IMR-90 (cell line): ENCODE results near the gene RIMS1. TPM values are rescaled to one million over a fixed set of nuclear protein-coding genes. Genes with fewer than 3 reads are reported as not detected.

Experiments used
- ATAC-seq: fragments of 200-7000 bp; cut with Tn5 transposase; 2 replicates; pipeline ENCODE4 v1.9.1; 2020; ENCODE audit warnings: low read depth, mild to moderate bottlenecking, moderate library complexity
- BruUV-seq: library from RNA; stranded (reverse); fragments of 400-500 nt; replicated peaks from 2 replicates; lab custom pipeline; 2021; lab: Mats Ljungman, UMichigan
- CTCF ChIA-PET: fragments of 300-600 bp; formaldehyde crosslinking; extraction: SDS; loops from one replicate; lab custom pipeline; 2021; ENCODE audit warnings: antibody characterized with exemption; lab: Yijun Ruan, JAX
- POLR2A ChIA-PET: fragments of 300-600 bp; sonication (Branson Sonifier 250); formaldehyde crosslinking; loops from one replicate; lab custom pipeline; 2022; ENCODE audit warnings: antibody characterized with exemption; ENCODE audit not compliant: unreplicated experiment; lab: Charles Lee
- DNase-seq: peaks from one replicate; pipeline ENCODE4 v3.0.0; 2013
- H2AFZ ChIP-seq: replicated peaks from 2 replicates; pipeline ENCODE3; 2013; ENCODE audit warnings: low read length, mild to moderate bottlenecking; ENCODE audit not compliant: poor library complexity
- H2AK5ac ChIP-seq: 2 replicates; pipeline ENCODE4 v1.6.1; 2013; ENCODE audit warnings: low read depth, low read length, inconsistent platforms
- H2AK9ac ChIP-seq: replicated peaks from 2 replicates; pipeline ENCODE3; 2013; ENCODE audit warnings: mild to moderate bottlenecking, low read depth, low read length, moderate library complexity; ENCODE audit not compliant: poor library complexity
- H2BK120ac ChIP-seq: 2 replicates; pipeline ENCODE4 v1.6.1; 2013; ENCODE audit warnings: low read depth, low read length, inconsistent platforms
- H2BK15ac ChIP-seq: 3 replicates; pipeline ENCODE4 v1.6.1; 2013; ENCODE audit warnings: low read depth, low read length, inconsistent platforms
- H2BK20ac ChIP-seq: 2 replicates; pipeline ENCODE4 v1.6.1; 2013; ENCODE audit warnings: low read depth, mild to moderate bottlenecking, inconsistent platforms, low read length, moderate library complexity
- H2BK5ac ChIP-seq: 2 replicates; pipeline ENCODE4 v1.6.1; 2013; ENCODE audit warnings: mild to moderate bottlenecking, low read depth, low read length, inconsistent platforms; ENCODE audit not compliant: poor library complexity, severe bottlenecking
- H3K14ac ChIP-seq: replicated peaks from 2 replicates; pipeline ENCODE4 v1.6.1; 2013; ENCODE audit warnings: low read depth, low read length, inconsistent platforms
- H3K18ac ChIP-seq: 2 replicates; pipeline ENCODE4 v1.6.1; 2013; ENCODE audit warnings: low read depth, low read length, control low read depth
- H3K23ac ChIP-seq: 2 replicates; pipeline ENCODE4 v1.6.1; 2013; ENCODE audit warnings: low read depth, low read length, inconsistent platforms
- H3K27ac ChIP-seq: 2 replicates; pipeline ENCODE4 v1.5.1; 2013; ENCODE audit warnings: mild to moderate bottlenecking, control low read depth, low read length; ENCODE audit not compliant: insufficient read depth
- H3K27me3 ChIP-seq: 2 replicates; pipeline ENCODE4 v1.6.1; 2013; ENCODE audit warnings: low read length; ENCODE audit not compliant: control insufficient read depth, insufficient read depth
- H3K36me3 ChIP-seq: 2 replicates; pipeline ENCODE4 v1.6.1; 2013; ENCODE audit warnings: low read length, mixed read lengths; ENCODE audit not compliant: control insufficient read depth, insufficient read depth
- H3K4ac ChIP-seq: 2 replicates; pipeline ENCODE4 v1.6.1; 2013; ENCODE audit warnings: low read depth, low read length, inconsistent platforms
- H3K4me1 ChIP-seq: 2 replicates; pipeline ENCODE4 v1.6.1; 2013; ENCODE audit warnings: low read length, mixed read lengths; ENCODE audit not compliant: control insufficient read depth, insufficient read depth
- H3K4me2 ChIP-seq: 2 replicates; pipeline ENCODE4 v1.6.1; 2013; ENCODE audit warnings: low read depth, mild to moderate bottlenecking, control low read depth, low read length, moderate library complexity
- H3K4me3 ChIP-seq: 2 replicates; pipeline ENCODE4 v1.5.1; 2013; ENCODE audit warnings: low read depth, mild to moderate bottlenecking, control low read depth, low read length, moderate library complexity; ENCODE audit not compliant: insufficient read depth
- H3K56ac ChIP-seq: 2 replicates; pipeline ENCODE4 v1.6.1; 2013; ENCODE audit warnings: low read length, inconsistent platforms; ENCODE audit not compliant: insufficient read depth; ENCODE audit errors: extremely low read depth
- H3K79me1 ChIP-seq, 2 experiments: 2 replicates each; pipeline ENCODE4 v1.6.1; 2013; ENCODE audit warnings: low read length in 2 of 2, inconsistent platforms in 1 of 2, low read depth in 1 of 2
- H3K9ac ChIP-seq: 2 replicates; pipeline ENCODE4 v1.6.1; 2013; ENCODE audit warnings: low read depth, low read length, control low read depth
- H3K9me1 ChIP-seq: 2 replicates; pipeline ENCODE4 v1.6.1; 2013; ENCODE audit warnings: low read length, inconsistent platforms; ENCODE audit not compliant: insufficient read depth
- H3K9me3 ChIP-seq: 2 replicates; pipeline ENCODE4 v1.6.1; 2013; ENCODE audit warnings: low read length; ENCODE audit not compliant: control insufficient read depth, insufficient read depth
- H4K20me1 ChIP-seq: 2 replicates; pipeline ENCODE4 v1.6.1; 2013; ENCODE audit warnings: low read length, inconsistent platforms; ENCODE audit not compliant: insufficient read depth
- H4K5ac ChIP-seq: 2 replicates; pipeline ENCODE4 v1.6.1; 2013; ENCODE audit warnings: mild to moderate bottlenecking, low read depth, low read length, control low read depth
- H4K8ac ChIP-seq, 2 experiments: 2 replicates each; pipeline ENCODE4 v1.6.1; 2013; ENCODE audit warnings: low read depth in 2 of 2, low read length in 2 of 2, control low read depth in 1 of 2, inconsistent platforms in 1 of 2
- H4K91ac ChIP-seq: 2 replicates; pipeline ENCODE4 v1.6.1; 2013; ENCODE audit warnings: low read depth, low read length, inconsistent platforms; ENCODE audit not compliant: insufficient read depth
- CHD1 ChIP-seq: IDR thresholded peaks from 2 replicates; pipeline ENCODE4 v1.6.1; 2012; ENCODE audit warnings: low read depth, low read length, improper control_type of control experiment
- CTCF ChIP-seq: conservative IDR thresholded peaks from 2 replicates; pipeline ENCODE4 v1.5.1; 2012; ENCODE audit warnings: mild to moderate bottlenecking, low read depth, low read length, improper control_type of control experiment
- MAFK ChIP-seq: IDR thresholded peaks from 2 replicates; pipeline ENCODE4 v1.6.1; 2012; ENCODE audit warnings: low read depth, low read length, improper control_type of control experiment
- NFE2L2 ChIP-seq: fragments of 150-350 bp; IDR thresholded peaks from 2 replicates; pipeline ENCODE4 v1.6.1; 2016; ENCODE audit warnings: low read depth, mild to moderate bottlenecking, low read length
- POLR2A ChIP-seq: IDR thresholded peaks from 2 replicates; pipeline ENCODE4 v1.6.1; 2012; ENCODE audit warnings: mild to moderate bottlenecking, low read depth, low read length
- RAD21 ChIP-seq: IDR thresholded peaks from 2 replicates; pipeline ENCODE4 v1.6.1; 2012; ENCODE audit warnings: low read length, improper control_type of control experiment
- RCOR1 ChIP-seq: IDR thresholded peaks from 2 replicates; pipeline ENCODE4 v1.6.1; 2012; ENCODE audit warnings: mild to moderate bottlenecking, low read length, improper control_type of control experiment; ENCODE audit not compliant: insufficient replicate concordance
- RFX5 ChIP-seq: IDR thresholded peaks from 2 replicates; pipeline ENCODE4 v1.8.0; 2012; ENCODE audit warnings: low read depth, mild to moderate bottlenecking, low read length, moderate library complexity
- SMC3 ChIP-seq: fragments of 150-350 bp; IDR thresholded peaks from 2 replicates; pipeline ENCODE4 v1.6.1; 2016; ENCODE audit warnings: low read depth, mild to moderate bottlenecking, antibody characterized with exemption, low read length, moderate library complexity
- WGBS, 2 experiments: methylation state at CpG; one replicate each; pipeline versions ENCODE4 v1.1.5 to v1.1.7; 2013; ENCODE audit warnings: missing lambda C conversion rate in 2 of 2; ENCODE audit not compliant: insufficient read length in 1 of 2; ENCODE audit errors: extremely low coverage in 2 of 2; 5-methylcytosine and 5-hydroxymethylcytosine counted together
- dilution Hi-C: fragments of 300-500 bp; cut with HindIII; formaldehyde crosslinking; loops from one replicate; pipeline ENCODE4 v1.14.3; 2018; ENCODE audit warnings: low sequenced_read_pairs; ENCODE audit not compliant: unreplicated experiment
- in situ Hi-C: fragments of 300-500 bp; cut with MboI; formaldehyde crosslinking; loops from 3 replicates; pipeline ENCODE4 v1.14.3; 2019; ENCODE audit warnings: low sequenced_read_pairs, inconsistent platforms, mixed read lengths
- intact Hi-C: fragments of 100-400 bp; cut with micrococcal nuclease; formaldehyde crosslinking; loops from 2 replicates; pipeline ENCODE4 v1.10.0; 2022
- polyA plus RNA-seq, 3 experiments: library from polyadenylated mRNA; depleted of rRNA; stranded (reverse); fragments of >200 nt; gene quantifications; 2 replicates each; pipeline ENCODE4 v1.2.3, GENCODE V29; 2012; ENCODE audit warnings: low replicate concordance in 1 of 3
- total RNA-seq: library from RNA; depleted of rRNA; stranded (reverse); fragments of >200 nt; gene quantifications from 2 replicates; pipeline ENCODE4 v1.2.3, GENCODE V29; 2012
- TF ChIP-seq, protein P1 (sequence below): fragments of 150-350 bp; IDR thresholded peaks from 2 replicates; pipeline ENCODE4 v1.6.1; 2017; ENCODE audit warnings: mild to moderate bottlenecking, antibody characterized with exemption, low read length, low read depth

The RIMS1 gene
- total and polyA plus RNA-seq, 2 of the 4 experiments (the other 2 are of a cell fraction) = 0.44 to 3.8 TPM

DNA sequence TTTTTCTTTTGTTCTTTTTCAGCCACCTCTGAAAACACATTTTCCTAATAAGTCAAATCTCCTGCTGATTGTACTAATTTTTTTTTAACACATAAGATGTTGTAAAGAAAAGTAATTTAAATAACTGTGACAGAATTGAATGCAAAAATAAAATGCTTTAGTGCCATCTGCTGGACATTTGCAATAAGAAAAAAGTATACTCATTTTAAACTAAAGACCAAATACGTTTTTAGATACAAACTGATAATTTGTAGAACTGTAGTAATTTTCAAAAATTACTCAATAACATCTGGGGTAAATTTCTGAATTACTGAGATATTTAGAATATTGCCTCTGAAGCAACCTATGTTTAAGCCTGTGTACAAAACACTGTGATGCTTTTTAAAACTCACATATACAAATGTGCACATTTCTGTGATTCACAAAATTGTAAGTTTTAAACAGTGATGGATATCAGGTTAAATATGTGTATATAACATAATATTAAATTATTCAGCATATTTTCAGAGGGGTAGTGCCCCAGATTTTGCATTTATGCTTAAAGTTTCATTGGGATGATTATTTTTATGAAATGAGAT is 198.7 kb downstream of the RIMS1 start:
- Histone ChIP-seq H3K79me1 (no peaks in the 10 kb centered on the region), H3K14ac (no peak overlapping the region), H2BK120ac (no peak overlapping the region), H3K4me2 (no peak overlapping the region), H4K5ac (no peak overlapping the region), H3K23ac (no peak overlapping the region), H3K56ac (no peak overlapping the region), H2AK5ac (no peak overlapping the region), H2BK20ac (no peak overlapping the region), H4K20me1 (no peaks in the 10 kb centered on the region), H4K91ac (no peak overlapping the region), H3K27ac (no peak overlapping the region), H2AK9ac (no peak overlapping the region), H3K9ac (no peak overlapping the region), H3K4me1 (no peaks in the 10 kb centered on the region), H3K18ac (no peak overlapping the region), H3K9me3 (no peaks in the 10 kb centered on the region), H2BK5ac (no peak overlapping the region), H3K36me3 (no peaks in the 10 kb centered on the region), H3K27me3 (peaks cover 2% of the 10 kb centered on the region; the same call in 1 of the 2 replicates), H2BK15ac (no peak overlapping the region), H2AFZ (no peak overlapping the region), H4K8ac (no peak overlapping the region), H3K4me3 (no peak overlapping the region), H3K4ac (no peak overlapping the region), H3K9me1 (no peaks in the 10 kb centered on the region)
- intact Hi-C loops = loop anchor here (1.0 to 5.0 kb wide), 3 partner anchors 463 to 701 kb away; no protein-coding TSS in a partner anchor
- no CpG with 5 or more reads among the region's 1 CpG for WGBS, 2 experiments
- CTCF ChIA-PET = no interaction called here
- ATAC-seq (no peak), DNase-seq (peak; percentile 18)
- in situ Hi-C loops = loop anchor here (10.0 to 25.0 kb wide), 3 partner anchors 550 to 898 kb away; no protein-coding TSS in a partner anchor
- POLR2A ChIA-PET = no interaction called here
- no TSS peak for BruUV-seq
- no peak for TF ChIP-seq RFX5
- peak; percentile 57 for TF ChIP-seq CTCF
- no peak for TF ChIP-seq POLR2A
- TF ChIP-seq RCOR1 = no peak
- TF ChIP-seq RAD21 = peak; percentile 55
- peak; percentile 53 for TF ChIP-seq SMC3
- TF ChIP-seq, protein P1, sequence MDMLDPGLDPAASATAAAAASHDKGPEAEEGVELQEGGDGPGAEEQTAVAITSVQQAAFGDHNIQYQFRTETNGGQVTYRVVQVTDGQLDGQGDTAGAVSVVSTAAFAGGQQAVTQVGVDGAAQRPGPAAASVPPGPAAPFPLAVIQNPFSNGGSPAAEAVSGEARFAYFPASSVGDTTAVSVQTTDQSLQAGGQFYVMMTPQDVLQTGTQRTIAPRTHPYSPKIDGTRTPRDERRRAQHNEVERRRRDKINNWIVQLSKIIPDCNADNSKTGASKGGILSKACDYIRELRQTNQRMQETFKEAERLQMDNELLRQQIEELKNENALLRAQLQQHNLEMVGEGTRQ = no peak
- no peak for TF ChIP-seq CHD1
- TF ChIP-seq MAFK = no peak
- no peak for TF ChIP-seq NFE2L2
- dilution Hi-C loops = no loop called here
